Neuron (in vitro differentiated cells): ENCODE data around the gene KRTAP5-4.
"Not testable (repeated sequence)": the region's sequence is repeated elsewhere in the genome, so short reads cannot be mapped to it uniquely, and the experiment has no call there.

Experiments
- H2AFZ ChIP-seq: one replicate; pipeline ENCODE4 v1.6.1; 2013; ENCODE audit warnings: low read depth, mild to moderate bottlenecking, inconsistent platforms, low read length, moderate library complexity
- H3K27me3 ChIP-seq: one replicate; pipeline ENCODE4 v1.6.1; 2013; ENCODE audit warnings: low read length; ENCODE audit not compliant: insufficient read depth
- H3K36me3 ChIP-seq: one replicate; pipeline ENCODE4 v1.6.1; 2013; ENCODE audit warnings: low read length; ENCODE audit not compliant: insufficient read depth
- H3K4me1 ChIP-seq: one replicate; pipeline ENCODE4 v1.6.1; 2013; ENCODE audit warnings: low read length; ENCODE audit not compliant: insufficient read depth
- H3K4me3 ChIP-seq: 2 replicates; pipeline ENCODE4 v1.5.1; 2013; ENCODE audit warnings: mild to moderate bottlenecking, low read length, moderate library complexity
- H3K9me3 ChIP-seq: one replicate; pipeline ENCODE4 v1.6.1; 2013; ENCODE audit warnings: low read length

The KRTAP5-4 gene

DNA sequence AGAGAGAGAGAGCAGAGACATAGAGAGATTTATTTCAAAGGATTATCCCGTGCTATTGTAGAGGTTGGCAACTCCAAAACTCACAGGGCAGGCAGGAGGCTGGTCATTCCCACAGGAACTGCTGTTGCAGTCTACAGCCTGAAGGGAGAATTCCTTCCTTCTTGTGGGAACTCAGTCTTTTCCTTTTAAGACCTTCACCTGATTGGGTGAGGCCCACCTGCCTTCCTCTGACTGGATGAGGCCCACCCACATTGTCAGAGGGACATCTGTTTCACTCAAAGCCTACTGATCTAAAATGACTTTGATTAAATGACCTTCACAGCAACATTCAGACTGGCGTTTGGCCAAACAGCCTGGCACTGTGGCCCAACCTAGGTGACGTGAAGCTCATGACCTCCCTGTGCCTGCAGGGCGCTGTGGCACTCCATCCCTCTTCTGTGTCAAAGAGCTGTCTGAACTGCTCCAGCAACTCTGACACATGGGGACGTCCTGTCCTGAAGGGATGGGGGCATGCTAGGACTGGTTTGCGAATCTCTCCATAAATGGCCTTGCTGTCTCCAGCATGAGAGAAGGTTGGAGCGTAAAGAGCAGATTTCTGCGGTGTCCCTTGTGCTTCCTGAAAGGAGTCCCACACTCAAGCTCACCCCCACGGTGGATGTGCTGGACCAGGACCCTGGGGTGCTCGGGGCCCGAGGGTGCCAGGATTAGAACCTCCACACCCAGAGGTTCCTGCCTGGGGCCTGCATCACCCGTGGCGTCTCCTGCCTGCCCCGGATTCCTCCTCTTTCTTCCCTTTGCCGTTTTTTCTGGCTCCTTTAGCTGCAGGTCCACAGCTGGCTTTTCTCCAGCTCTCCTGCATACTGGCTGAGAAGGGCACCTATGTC, 28.3 kb upstream of the KRTAP5-4 start:
- Histone ChIP-seq H3K36me3 (no peaks in the 10 kb centered on the region), H3K27me3 (peaks cover 14% of the 10 kb centered on the region), H3K4me1 (peaks cover 2% of the 10 kb centered on the region), H2AFZ (no peak overlapping the region), H3K9me3 (no peaks in the 10 kb centered on the region), H3K4me3 (no peak overlapping the region)

DNA sequence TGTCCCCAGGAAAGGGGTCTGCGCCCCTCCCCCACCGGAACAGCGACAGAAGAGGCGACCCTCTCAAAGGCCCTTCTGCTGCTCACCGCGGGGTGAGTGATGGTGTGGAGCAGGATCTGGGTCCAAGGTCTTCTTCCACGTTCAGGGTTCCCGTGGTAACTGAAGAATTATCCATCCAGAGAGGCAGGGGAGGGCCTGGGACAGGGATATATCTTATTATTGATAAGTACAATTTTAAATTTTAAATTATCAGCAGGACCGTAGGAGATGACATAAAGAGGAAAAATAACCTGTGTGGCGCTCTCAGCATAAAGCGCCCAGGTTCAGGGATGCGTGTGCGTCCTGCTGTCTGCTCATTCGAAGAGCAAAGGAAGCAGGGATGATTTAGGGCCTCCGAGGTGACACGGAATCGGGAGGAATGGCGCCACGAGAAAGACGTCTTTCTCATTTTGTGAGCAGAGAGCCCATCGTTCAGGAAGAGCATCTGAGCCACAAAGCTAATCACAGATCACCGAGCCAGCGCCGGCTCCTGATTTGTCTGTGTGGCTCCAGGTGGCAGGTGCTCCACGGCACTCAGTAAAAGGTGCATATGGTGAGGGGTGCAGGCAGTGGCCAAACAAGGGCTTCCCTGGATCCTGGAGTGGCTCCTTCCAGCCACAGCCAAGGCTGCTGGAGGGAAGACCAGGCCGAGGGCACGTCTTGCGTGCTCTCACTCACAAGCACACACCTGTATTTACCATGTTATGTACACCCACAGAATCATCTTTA, 26.9 kb upstream of the KRTAP5-4 start:
- peaks cover 18% of the 10 kb centered on the region for H3K27me3 ChIP-seq
- H3K4me3 ChIP-seq, result no peak overlapping the region
- H3K4me1 ChIP-seq, result peaks cover 2% of the 10 kb centered on the region
- H3K36me3 ChIP-seq, result no peaks in the 10 kb centered on the region
- no peak overlapping the region for H2AFZ ChIP-seq
- no peaks in the 10 kb centered on the region for H3K9me3 ChIP-seq

DNA sequence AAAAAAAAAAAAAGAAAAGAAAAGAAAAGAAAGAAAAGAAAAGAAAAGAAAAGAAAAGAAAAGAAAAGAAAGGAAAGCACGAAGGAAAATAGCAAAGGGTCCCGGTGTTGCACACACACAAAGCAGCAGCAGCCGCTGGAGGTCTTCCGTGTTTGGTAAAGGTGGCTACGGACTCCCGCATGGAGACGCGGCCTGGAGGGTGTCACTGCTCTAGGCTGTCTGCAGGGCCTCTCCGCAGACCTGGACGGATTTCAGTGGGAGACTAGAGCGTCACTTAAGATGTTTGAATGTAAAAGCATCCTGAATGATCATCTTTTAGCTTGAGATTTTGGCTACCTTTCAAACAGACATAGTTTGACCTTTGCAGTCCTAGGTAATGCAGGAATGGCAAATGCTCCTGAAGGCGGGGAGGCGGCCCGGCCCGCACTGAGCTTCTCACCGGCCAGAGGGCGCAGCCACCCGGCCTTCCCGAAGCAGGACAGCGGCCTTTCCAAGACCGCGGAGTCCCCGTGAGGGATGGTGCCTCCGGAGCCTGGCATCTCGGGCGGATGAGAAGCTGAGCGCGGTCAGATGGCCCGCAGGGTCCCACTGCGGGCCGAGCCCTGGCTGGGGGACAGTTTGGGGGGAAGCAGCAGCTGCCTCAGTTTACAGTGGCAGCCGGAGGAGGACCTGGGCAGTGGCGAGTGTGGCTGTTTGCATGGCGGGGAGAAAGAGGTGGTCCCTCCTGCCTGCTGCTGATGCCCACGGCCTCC, 26.1 kb upstream of the KRTAP5-4 start:
- no peak overlapping the region for H2AFZ ChIP-seq
- no peak overlapping the region for H3K4me3 ChIP-seq
- no peaks in the 10 kb centered on the region for H3K9me3 ChIP-seq
- no peaks in the 10 kb centered on the region for H3K36me3 ChIP-seq
- peaks cover 22% of the 10 kb centered on the region for H3K27me3 ChIP-seq
- peaks cover 2% of the 10 kb centered on the region for H3K4me1 ChIP-seq

DNA sequence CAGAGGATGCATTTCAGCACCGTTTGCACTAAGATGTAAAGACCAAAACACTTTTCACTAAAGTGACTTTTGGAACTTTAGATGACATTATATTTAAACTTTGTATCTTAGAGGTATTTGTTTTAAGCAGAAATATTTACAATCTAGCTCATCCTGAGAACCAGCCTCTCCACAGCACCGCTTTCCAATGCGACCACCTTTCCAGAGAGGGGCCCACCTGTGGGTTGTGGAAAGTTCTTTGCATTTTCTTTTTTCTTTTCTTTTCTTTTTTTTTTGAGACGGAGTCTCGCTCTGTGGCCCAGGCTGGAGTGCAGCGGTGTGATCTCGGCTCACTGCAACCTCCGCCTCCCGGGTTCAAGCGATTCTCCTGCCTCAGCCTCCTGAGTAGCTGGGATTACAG, 24.6 kb upstream of the KRTAP5-4 start:
- H3K27me3 ChIP-seq, result peaks cover 25% of the 10 kb centered on the region
- not testable (repeated sequence) for H3K4me3 ChIP-seq, H3K9me3 ChIP-seq, H2AFZ ChIP-seq, H3K4me1 ChIP-seq, H3K36me3 ChIP-seq

DNA sequence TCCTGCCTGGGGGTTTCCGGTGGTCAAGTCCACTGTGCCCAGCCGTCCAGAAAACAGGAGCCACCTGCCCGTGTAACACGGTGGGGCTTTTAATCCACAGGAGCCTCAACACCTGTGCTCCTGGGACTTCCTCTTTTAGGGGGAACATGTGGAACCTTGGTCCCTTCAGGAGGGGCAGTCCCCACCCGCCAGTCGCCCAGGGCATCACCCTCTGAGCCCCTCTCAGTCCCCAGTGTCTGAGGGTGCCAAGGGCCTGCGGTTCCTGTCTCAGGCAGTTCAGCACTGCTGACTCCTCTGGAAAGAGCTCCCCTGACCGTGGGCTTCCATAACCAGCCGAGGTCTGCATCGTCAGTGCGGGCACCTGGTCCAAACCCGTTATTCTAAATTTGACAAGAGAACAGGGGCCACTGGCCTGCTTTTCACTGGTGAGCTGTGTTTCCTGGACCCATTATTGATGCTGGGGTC, 23.5 kb upstream of the KRTAP5-4 start:
- Histone ChIP-seq H3K9me3 (no peaks in the 10 kb centered on the region), H3K4me3 (no peak overlapping the region)

DNA sequence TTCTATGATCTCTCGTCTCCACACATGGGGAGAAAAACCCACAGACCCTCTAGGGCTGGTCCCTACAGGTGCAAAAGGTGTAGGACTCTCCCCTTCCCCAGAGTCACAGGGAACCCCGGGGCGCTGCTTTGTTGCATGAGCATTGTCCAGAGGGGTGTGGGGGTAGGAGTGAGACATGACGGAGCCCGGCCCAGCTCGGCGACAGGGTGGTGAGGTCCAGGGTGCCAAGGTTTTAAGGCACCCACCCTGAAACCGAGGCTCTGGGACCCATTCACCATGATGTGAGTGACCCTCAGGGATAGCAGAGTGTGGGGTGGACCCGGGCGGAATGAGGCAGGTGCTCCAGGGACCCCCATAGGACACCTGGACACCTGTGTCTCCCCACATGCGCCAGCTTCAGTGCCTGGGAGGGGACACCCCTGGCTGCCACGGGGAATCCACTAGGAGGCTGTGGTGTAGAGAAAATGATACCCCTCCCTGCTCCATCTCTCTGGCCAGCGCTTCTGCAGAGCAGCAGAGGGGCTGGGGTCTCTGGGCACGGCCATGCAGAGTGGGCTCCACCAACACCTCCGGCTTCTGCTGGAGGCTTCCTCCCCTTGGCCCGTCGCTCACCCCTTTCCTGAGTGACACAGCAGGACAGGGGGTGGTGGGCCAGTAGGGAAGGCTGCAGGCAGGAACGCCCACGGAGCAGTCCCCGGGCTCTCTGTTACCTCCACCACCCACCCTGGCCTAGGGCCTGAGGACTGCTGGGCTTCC, 22.8 kb upstream of the KRTAP5-4 start:
- H3K27me3 ChIP-seq, result peaks cover 31% of the 10 kb centered on the region
- H3K4me1 ChIP-seq, result peaks cover 2% of the 10 kb centered on the region
- no peak overlapping the region for H3K4me3 ChIP-seq

More for the DNA sequence above, 23.5 kb upstream of the KRTAP5-4 start:
- H3K27me3 ChIP-seq, result peaks cover 27% of the 10 kb centered on the region
- no peak overlapping the region for H2AFZ ChIP-seq
- peaks cover 2% of the 10 kb centered on the region for H3K4me1 ChIP-seq
- no peaks in the 10 kb centered on the region for H3K36me3 ChIP-seq

DNA sequence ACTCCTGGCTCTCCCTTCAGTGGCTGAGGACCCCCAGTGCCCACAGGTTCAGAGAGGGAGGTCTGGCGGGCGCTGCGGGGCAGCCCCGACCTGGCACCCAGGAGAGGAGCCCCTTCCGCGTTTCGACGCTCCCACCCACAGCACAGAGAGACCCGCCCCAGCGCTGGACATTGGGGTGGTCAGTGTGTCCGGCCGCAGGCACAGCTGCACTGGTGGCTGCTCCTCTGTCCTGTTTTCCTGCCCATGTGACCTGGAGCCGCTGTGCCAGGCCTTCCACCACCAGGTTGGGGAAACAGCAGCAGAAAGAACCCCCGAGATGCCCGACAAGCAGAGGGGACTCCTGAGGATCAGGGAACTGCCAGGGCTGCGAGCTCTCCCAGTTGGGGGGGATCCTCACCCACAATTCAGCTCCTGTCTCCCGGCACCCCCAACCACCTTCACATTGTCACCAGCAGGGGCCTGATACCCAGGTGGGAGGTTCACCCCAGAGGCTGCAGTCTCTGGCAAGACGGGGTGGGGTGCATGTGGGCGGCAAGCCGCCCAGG, 21.3 kb upstream of the KRTAP5-4 start:
- Histone ChIP-seq H3K9me3 (no peaks in the 10 kb centered on the region), H3K4me3 (no peak overlapping the region), H3K27me3 (peaks cover 40% of the 10 kb centered on the region), H2AFZ (no peak overlapping the region), H3K4me1 (no peaks in the 10 kb centered on the region), H3K36me3 (no peaks in the 10 kb centered on the region)

More for the DNA sequence above, 22.8 kb upstream of the KRTAP5-4 start:
- H2AFZ ChIP-seq, result no peak overlapping the region
- H3K36me3 ChIP-seq, result no peaks in the 10 kb centered on the region
- H3K9me3 ChIP-seq, result no peaks in the 10 kb centered on the region

DNA sequence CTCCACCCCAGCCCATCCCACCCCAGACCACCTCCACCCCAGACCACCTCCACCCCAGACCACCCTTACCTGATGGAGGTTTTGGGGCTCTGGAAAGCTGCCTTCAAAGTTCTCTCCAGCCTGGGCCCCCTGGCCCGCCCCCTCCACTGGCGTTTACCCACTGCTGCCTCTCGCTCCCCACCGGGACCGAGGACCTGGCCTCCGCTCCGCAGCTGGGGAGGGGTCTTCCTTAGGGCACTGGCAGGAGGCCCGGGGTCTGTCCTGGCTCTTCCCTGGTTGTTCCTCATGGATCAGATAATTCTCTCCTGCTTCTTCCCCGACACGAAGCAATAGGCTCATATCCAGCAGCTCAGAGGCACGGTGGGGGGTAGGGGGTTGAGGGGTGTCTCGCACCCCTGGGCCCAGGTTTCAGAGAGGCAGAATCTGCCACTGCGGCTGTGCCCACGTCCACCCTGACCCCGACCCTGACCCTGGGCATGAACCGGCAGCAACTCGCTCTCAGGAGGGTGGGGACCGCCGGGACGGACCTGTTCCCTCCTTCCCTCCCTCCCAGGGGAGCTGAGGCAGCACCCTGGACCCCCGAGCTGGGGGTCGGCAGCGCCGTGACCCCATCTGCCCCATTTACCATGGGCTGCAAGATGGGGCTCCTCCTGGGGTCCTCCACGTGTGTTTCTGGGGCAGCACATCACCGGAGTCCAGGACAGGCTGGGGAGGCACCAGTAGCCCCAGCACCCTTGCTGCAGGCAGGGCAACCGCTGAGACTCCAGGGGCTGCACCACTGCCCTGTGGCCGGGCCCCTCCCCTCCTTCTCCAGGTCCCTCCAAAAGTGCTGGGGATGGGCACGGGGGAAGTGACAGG, 20.6 kb upstream of the KRTAP5-4 start:
- Histone ChIP-seq H3K4me3 (no peak overlapping the region), H3K27me3 (peaks cover 40% of the 10 kb centered on the region), H3K4me1 (no peaks in the 10 kb centered on the region), H3K36me3 (no peaks in the 10 kb centered on the region), H3K9me3 (no peaks in the 10 kb centered on the region), H2AFZ (no peak overlapping the region)

DNA sequence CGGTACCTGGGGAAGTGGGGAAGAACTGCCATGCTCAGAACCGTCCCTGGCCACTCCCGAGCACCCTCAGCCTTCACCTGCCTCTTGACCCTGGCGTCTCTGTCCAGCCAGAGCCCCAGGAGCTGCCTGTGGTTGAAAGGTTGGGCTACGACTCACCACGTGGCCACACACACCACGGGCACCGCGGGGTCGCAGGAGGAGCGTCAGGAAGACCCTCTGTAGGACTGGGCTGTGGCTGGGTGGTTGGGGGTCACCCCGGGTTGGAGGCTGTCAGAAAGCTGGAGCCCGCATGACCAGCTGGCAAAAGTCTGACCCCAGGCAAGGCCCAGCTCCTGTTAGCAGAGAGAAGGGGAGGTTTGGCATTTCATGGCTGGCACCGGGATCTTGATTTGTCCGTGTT, 19.2 kb upstream of the KRTAP5-4 start:
- H3K9me3 ChIP-seq, result no peaks in the 10 kb centered on the region
- peaks cover 43% of the 10 kb centered on the region for H3K27me3 ChIP-seq
- no peaks in the 10 kb centered on the region for H3K4me1 ChIP-seq
- no peak overlapping the region for H2AFZ ChIP-seq
- no peak overlapping the region for H3K4me3 ChIP-seq
- no peaks in the 10 kb centered on the region for H3K36me3 ChIP-seq

DNA sequence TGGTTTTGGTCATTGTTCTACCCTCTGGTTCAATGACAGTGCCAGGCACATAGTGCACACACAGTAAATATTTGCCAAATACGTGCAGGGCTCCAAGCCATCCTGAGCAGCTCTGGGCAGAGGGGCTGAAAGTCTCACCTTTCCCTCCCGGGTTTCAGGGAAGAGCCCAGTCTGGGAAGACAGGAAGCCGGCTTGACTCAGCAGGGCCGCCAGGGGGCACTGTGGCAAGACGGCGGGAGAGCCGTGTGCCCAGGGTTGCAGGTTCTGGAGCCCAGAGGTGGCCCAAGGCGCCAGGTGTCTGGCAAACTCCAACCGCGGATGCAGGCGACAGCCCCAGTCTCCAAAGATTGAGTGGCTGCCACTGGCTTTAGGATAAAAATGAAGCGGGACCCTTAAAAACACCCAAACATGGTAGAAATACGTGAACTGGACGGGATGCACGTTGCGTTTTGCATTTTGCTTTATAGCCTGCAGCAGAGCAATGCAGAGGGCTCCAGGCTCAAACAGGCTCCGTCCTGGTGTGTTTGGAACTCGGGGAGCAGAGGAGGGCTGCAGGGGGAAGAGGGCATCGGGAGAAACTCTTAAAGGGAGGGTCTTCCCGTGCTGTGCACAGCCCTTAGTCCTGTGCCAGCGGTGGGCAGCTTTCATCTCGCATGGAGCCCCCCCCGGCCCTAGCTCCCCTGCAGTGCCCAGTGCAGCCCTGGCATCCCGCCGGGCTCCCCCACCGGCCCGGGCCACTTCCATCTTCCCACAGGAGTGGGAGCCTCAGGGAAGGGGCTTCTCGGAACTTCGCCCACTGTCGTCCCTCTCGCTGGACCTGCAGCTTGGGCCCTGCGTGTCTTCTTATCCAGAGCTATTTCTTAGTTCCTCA, 18.4 kb upstream of the KRTAP5-4 start:
- Histone ChIP-seq H2AFZ (no peak overlapping the region), H3K4me1 (no peaks in the 10 kb centered on the region), H3K9me3 (no peaks in the 10 kb centered on the region), H3K4me3 (no peak overlapping the region), H3K36me3 (no peaks in the 10 kb centered on the region), H3K27me3 (peaks cover 38% of the 10 kb centered on the region)

DNA sequence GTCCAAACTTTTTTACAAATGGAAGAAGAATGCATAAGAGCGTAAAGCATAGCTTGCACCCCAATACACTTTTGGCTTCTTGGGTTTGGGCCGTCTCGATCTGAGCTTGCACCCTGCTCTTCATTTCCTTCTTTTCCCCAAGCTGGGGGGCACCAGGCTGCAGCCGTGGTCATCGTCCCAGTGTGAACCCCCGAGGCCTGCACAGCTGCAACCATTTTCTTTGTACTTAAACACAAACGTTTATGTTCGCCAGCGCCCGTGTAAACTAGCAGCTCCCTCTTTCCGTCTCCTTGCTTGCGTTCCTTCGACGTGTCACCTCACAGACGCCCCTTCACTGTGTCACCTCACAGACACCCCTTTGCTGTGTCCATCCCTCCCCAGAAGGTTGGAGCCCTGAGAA, 17.7 kb upstream of the KRTAP5-4 start:
- Histone ChIP-seq H3K4me1 (no peaks in the 10 kb centered on the region), H3K4me3 (no peak overlapping the region), H2AFZ (no peak overlapping the region), H3K36me3 (no peaks in the 10 kb centered on the region), H3K9me3 (no peaks in the 10 kb centered on the region), H3K27me3 (peaks cover 31% of the 10 kb centered on the region)
